CD4-positive, alpha-beta T cell treated with Interleukin-21 for 1 hour (primary cell): Measurements from ENCODE around the gene PVR.
A peak's percentile ranks its signal among the peaks of the same experiment; 100 is the strongest.
"Not testable (repeated sequence)": the region's sequence is repeated elsewhere in the genome, so short reads cannot be mapped to it uniquely, and the experiment has no call there.

ENCODE experiments used
- DNase-seq: peaks from one replicate; pipeline ENCODE4 v3.0.0-alpha.2; 2020

Gene PVR

GRCh38 chr19:44648631-44649251 is 5.0 kb downstream of the PVR start:
- DNase-seq = no peak

- no peak for DNase-seq
Observed at GRCh38 chr19:44649578-44650145, 6.0 kb downstream of the PVR start.

GRCh38 chr19:44653343-44653742 is 9.6 kb downstream of the PVR start:
- no peak for DNase-seq

GRCh38 chr19:44653977-44654774 is 10.5 kb downstream of the PVR start:
- peak; percentile 79 for DNase-seq

- peak; percentile 58 for DNase-seq
Observed at GRCh38 chr19:44657211-44657921, 13.7 kb downstream of the PVR start.

- DNase-seq = no peak
Observed at GRCh38 chr19:44658069-44658733, 14.5 kb downstream of the PVR start.

GRCh38 chr19:44660081-44660480 is 16.4 kb downstream of the PVR start:
- DNase-seq = no peak

- no peak for DNase-seq
Observed at GRCh38 chr19:44661205-44661604, 17.5 kb downstream of the PVR start.

- DNase-seq = no peak
Observed at GRCh38 chr19:44661904-44662303, 18.2 kb downstream of the PVR start.

- no peak for DNase-seq
Observed at GRCh38 chr19:44662691-44663385, 19.1 kb downstream of the PVR start.

- no peak for DNase-seq
Observed at GRCh38 chr19:44663996-44664395, 20.3 kb downstream of the PVR start.

GRCh38 chr19:44664976-44665375 is 21.3 kb downstream of the PVR start:
- no peak for DNase-seq

GRCh38 chr19:44666852-44667556 is 23.3 kb downstream of the PVR start:
- no peak for DNase-seq

- no peak for DNase-seq
Observed at GRCh38 chr19:44668985-44669764, 25.5 kb downstream of the PVR start.

GRCh38 chr19:44670027-44670426 is 26.3 kb downstream of the PVR start:
- DNase-seq = not testable (repeated sequence)

- DNase-seq = no peak
Observed at GRCh38 chr19:44671400-44671799, 27.7 kb downstream of the PVR start, which contains the start of gene CEACAM19. TSS of gene CEACAM19 (plus strand) at chr19:44671482. CDS start at chr19:44671932, 450 bp downstream.

- no peak for DNase-seq
Observed at GRCh38 chr19:44672226-44672625, 28.5 kb downstream of the PVR start.

GRCh38 chr19:44673510-44673909 is 29.8 kb downstream of the PVR start:
- no peak for DNase-seq

GRCh38 chr19:44675521-44675920 is 31.8 kb downstream of the PVR start:
- DNase-seq = no peak

GRCh38 chr19:44677019-44677811 is 33.5 kb downstream of the PVR start:
- no peak for DNase-seq
